GM19035 (cell line): Measurements from ENCODE around the gene CCDC142.

Experiments used
- ATAC-seq: cut with Tn5 transposase; IDR thresholded peaks from one replicate; pipeline ENCODE4 v1.9.1; 2021; ENCODE audit not compliant: unreplicated experiment

The CCDC142 gene

DNA sequence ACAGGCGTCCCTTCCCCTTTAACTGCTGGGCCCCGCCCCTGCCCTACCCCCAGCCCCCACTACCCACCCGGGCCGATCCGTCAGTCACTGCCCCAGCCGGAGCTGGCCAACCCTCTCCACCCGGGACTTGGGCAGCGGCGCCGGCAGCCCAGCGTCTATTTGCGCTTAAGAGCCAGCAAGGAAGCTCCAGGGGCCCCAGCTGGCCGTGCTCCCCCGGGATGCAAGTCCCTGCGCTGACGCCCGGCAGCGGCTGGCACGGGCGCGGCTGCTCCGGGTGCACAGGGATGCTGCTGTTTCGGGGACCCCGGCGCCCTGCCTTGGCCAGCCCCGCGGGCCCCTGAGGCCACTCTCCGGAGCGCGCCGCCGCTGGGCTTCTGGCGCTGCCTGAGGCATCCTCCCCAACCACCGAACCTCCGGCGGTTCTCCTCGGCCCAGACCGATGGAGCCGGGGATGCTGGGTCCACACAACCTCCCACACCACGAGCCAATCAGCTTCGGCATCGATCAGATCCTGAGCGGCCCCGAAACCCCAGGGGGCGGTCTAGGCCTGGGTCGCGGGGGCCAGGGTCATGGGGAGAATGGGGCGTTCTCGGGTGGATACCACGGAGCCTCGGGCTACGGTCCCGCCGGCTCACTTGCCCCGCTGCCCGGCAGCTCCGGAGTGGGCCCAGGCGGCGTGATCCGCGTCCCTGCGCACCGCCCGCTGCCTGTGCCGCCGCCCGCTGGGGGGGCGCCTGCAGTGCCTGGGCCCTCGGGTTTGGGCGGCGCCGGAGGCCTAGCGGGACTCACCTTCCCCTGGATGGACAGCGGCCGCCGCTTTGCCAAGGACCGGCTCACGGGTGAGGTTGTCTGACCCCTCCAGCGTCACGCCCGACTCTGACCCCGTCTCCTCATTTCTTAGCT, 31.8 kb upstream of the CCDC142 start, which contains the start of gene TLX2:
TSS of gene TLX2 (plus strand) at position 83 of the 903 bp plus-strand sequence. CDS start at position 440, 357 bp downstream.
- no peak for ATAC-seq

DNA sequence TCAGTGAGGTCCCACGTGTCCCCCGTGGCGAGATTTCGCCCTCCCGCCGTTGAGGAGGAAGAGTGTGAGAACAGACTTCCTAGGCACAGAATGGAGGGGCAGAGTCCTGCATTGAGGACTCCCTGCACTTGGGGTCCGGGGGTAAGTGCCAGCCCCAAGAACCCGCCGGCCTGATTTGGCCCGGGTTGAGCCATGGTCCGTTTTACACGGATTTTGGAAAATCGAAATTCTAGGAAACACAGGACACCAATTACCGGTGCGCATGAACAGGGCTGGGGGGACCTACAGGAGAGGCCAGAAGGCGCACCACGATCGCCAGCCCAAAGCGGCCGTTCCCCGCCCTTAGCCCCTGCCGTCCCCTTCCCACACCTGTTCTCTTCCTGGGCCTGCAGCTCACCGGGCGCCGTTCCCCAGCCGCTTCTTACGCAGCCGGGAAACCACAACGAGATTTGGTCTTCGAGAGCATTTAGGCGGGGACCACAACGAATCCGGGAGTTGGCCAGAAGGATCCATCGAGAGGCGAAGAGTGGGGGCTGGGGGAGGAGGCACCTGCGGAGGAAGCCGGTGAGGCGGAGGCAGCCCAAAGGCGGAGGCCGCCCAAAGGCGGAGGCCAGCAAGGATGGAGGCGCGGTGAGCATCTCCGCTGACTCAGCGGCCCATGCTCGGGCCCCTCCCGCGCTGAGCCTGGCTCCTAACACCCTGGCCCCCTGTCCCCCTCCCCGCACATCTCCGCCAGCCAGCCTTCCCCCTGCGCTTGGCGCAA, 31.0 kb upstream of the CCDC142 start:
- ATAC-seq, result no peak

DNA sequence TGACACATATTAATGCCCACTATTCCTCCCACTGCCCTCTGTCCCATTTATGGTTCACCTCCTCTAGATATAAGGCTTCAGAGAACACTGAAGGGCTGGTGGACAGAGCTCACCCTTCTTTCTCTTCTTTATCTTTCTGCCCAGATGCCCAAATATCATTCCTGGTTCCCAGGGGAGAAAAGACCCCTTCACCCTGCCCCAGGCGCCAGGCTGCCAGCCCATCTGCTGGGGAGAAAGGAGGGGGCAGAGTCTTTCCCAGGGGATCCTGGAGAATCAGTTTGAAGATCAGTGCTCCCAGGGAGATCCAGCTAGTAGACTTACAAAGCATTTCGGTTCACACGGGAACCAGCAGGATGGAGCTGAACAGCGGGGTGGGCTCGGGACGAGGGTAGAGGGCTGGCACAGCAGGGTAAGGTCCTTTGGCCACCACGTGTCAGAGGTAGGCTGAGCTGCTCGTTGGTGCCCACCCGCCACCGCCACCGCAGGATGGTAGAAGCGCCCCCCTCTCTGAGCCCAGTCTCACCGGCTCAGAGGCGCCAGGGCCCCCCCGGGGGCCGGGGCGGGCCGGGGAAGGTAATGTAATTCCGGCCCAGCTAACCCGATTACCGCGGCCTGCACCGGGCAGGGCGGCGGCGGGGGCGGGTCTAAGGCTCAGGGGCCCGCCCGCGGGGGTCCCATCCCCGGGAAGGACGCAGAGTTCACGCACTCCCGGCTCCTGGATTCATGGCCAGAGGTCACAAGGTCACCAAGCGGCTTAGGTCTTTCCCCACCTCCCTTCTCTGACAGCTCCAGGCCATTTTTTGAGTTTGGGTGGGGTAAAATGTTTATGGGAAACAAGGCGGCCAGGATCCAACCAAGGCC, 30.2 kb upstream of the CCDC142 start:
- ATAC-seq, result no peak

DNA sequence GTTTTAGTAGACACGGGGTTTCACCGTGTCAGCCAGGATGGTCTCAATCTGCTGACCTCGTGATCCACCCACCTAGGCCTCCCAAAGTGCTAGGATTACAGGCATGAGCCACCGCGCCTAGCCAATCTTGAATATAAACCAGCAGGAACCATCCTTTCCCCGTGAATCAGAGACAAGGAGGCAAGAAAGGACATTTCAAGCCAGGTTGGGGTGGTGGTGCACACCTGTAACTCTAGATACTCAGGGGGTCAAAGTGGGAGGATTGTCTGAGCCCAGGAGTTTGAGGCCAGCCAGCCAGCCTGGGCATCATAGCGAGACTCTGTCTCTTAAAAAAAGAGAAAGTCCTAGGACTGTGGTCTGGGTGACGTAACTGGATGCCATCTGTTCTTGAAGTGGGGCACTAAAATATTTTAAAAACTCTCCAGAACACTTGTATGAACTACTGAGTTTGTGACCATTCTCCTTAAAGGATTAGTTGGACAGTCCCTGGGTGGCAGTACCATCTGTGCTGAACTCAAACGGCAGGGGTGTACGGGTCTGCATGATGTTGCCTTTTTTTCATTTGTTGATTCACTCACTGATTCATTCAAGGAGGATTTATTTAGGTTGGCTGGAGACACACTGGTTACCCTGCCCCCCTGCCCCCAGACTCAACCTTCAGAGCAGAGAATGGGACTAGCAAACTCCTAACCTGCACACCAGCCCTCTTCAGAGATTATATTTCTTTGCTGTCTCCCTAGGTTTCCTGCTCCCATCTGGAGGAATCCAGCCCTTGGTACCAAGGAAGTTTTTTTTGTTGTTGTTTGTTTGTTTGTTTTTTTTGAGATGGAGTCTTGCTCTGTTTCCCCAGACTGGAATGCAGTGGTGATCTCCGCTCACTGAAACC, 28.5 kb upstream of the CCDC142 start:
- ATAC-seq, result no peak

DNA sequence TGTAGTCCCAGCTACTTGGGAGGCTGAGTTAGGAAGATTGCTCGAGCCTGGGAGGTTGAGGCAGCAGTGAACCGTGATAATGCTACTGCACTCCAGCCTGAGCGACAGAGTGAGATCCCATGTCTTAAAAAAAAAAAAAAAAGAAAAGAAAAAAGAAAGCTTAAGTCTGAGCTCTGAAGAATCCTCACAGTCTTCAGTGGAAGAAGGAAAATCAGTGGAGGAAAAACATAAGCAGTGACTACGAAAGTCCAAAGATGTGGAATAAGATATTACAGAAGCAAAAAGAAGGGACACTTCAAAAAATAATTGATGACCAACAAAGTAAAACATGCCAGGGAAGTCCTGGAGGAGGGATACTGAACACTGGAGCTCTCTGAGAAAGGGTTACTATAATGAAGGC, 27.5 kb upstream of the CCDC142 start:
- ATAC-seq, result no peak

DNA sequence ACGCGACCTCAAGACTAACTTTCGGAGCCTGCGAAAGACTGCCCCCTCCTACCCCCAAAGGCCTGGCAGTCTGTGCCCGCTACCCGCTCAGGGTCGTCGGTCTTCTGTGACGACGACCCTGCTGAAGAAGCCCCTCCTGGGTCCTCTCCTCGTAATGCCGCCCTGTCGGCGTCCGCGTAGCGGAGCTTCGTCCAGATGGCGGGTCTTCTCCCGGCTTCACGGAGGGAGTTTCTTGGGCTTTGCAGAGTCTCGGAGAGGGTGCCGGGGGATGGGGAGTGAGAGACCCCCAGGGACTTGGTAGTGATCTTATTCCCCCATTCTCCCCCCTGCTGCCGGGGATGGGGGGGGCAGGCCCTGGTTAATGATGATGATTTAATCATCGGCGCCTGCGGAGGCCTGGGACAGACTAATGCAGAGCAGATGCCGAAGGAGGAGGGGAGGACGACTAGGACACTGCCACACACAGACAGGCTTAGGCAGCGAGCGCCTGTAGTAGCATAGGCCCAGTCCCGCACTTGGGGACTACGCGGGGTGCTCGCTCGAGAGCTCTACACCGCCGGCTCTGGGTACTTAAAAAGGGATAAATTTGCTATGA, 25.2 kb upstream of the CCDC142 start:
- ATAC-seq, result peak; percentile 5

DNA sequence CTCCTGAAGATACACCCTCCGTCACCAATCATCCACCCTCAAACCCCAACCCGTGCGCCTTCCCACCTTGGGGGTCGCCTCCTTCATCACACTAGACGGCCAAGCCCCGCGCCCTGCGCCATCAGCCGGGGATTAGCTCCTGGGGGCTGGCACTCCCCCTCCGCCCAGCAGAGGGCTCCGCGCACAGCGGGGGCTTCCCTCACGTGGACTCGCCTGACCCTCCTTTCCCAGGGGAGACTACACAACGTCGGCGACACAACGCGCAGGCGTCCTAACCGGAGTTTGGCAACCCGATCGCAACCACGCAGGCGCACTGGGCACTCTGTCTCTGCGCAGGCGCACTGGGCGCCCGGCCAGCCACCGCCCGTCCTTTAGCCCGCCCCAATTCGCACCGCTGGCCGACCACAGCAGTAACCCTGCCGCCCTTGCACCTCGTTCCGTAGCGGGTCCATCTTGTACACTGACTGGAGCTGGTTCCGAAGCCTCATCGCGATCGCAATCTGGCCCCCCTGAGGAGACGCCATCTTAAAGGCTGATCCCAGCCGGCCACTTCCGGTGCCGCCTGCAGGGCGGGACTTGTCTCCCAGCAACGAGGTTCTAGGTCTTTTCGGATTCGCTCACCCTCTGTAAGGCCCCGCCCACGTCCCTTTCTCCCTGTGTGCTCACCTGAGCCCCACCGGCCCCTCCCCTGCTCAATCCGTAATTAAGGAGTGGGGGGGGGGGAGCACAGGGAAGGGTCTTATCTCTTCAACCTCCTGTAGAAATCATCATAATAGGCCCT, 24.5 kb upstream of the CCDC142 start, which contains the start of gene PCGF1:
TSS of gene PCGF1 (minus strand) at position 551 of the 781 bp plus-strand sequence. CDS start at position 524, 27 bp downstream.
- peak; percentile 90 for ATAC-seq

DNA sequence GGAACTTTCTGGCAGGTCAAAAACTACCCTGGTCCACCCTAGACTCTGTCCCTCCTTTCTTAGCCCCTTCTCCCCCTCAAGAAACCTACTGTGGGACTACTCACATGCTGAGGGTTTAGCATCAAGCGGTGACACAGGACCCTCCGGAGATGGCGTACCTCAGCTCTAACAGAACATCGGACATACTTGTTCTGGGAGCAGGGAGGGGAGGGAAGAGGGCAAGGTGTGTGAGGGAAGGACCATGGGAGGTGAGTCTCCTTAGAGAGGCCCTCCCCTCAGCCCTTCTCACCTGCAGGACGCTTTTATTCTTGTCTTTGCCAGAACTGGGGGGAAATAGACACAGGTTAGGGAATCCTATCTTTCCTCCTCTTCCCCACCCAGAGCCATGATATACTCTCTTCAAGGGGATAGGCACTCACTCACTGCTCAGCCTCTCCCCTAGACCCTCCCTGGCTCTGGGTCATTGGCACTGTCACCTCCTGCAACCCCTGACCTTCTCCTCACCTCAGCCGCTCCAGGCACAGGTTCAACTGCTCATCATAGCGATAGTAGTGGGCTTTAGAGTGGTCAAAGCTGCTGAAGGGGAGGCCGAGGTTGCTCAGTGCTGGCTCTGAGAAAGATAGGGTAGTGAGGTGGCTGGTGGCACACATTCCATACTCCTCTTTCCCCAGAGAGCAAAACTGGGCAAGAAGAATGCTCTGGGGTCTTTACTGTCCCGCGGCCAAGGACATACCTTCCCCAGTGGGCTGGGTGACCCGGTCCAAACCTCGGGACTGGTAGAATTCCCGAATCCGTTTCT, 22.8 kb upstream of the CCDC142 start:
- no peak for ATAC-seq

DNA sequence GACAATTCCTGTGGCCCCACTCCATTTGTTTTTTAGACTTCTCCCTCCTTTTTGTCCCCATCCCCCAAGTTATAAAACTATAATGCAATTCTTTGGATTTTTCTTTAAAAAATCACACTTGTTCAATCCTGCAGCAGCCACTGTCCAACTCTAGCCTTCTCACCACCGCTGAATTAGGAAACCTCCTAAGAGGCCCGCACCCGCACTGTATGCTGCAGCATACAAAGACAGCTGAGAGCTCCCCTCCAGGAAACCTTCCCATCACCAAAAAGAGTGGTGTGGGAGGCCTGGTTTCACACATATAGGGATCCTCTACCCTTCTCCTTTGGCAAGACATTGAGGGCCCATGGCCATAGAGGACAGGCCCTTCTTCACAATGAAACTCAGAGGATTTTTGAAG, 21.8 kb upstream of the CCDC142 start:
- ATAC-seq, result no peak

DNA sequence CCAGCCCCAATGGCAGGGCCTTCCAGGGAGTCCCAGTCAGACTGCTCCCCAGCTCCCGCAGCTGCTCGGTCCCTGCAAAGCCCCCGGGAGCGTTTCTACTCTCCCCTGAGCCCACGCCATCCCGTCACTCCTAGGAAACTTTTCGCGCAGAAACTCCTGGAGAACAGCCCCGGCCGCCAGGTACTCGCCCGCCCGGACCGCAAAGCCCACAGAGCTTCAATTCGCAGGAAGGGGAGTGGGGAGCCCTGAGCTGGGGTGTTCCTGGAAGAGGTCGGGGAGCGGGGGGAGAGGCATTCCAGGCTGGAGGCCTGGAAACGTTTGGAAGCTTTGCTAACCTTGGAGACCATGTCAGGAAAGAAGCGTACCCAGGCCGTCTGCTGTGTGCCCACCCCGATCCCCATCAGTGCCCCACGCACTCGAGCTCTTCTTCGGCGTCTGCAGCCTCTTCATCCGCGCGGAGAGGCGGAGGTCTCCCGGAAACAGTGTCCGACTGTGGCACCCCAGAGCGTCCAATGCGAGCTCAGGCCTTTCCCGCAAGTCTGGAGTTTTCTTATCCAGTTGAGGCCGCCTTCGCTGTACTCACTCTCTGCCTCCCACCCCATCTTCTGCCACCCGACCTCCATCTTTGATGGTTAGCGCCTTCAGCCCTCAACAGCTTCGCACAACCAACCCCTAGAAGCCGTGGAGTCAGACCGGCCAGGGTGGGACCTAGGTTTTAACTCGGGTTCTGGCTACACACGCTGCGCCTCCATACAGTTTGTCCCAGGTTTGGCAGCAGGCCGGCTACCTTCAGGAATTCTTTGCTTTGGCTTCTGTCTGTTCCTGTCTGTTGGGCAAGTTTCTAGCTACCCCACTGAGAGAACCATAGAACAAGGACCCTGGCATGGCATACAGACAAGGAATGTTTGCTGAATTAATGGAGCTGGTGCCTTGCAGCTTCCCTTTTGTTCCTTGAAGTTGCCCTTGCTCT, 21.0 kb upstream of the CCDC142 start:
- no peak for ATAC-seq

DNA sequence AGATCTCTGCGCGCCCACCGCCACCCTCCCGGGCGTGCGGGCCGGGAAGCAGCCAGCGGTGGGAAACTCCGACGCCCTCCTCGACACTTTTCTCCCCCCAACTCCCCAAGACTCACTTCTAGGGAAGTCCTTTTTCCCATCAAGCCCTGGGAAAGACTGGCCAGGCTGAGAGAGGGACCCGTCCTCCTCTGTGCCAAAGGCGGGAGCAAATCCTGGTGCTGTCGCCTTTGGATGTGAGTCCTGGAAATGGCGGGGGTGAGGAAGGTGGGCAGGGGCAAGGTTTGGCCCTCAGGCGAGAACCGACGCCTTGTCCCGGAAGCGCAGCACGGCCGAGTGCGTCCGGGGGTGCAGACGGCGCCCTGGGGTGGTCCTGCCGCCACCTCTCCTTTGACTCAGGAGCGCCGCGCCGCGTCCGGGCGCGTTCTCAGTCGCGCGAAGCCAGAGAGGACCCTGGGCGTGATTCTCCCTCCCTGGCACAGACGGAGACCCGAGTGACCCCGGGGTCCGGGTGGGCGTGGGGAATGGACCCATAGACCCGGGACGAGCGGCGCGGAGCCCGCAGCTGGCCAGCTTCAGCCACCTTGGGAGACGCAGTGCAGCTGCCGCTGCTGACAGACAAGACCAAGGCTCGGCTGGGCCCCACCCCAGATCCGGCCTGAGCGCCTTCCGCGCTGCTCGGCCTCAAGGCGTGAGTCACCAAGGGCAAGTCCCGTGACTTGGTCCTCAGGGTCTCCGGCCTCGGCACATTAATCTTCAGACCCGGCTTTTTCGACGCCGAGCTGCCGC, 20.1 kb upstream of the CCDC142 start:
- ATAC-seq, result peak; percentile 37

DNA sequence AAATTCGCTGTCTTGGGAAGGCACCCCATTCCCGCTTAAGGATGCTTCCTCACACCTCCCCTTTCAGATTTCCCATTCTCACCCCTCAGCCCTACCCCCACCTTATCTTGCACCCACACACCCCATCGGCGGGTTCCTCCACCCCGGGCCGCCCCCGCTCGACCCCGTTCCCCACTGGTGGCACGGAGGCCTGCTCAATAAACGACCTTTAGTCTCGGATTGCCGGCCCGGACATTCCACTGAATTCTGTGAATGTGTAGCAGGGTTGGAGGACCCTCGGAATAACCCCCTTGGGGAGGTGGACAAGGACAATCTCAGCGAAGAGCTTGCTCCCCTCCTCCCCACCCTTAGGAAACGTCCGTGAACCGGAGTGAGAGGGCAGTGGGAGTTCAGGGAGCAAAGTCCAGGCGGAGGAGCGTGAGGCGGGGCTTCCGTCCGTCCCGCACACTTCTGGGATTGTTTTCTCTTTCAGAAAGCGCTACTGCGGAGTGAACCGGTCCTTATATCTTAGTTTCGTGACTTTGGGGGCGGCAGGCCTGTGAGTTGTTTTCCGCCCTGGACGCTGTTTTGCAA, 19.4 kb upstream of the CCDC142 start:
- no peak for ATAC-seq

DNA sequence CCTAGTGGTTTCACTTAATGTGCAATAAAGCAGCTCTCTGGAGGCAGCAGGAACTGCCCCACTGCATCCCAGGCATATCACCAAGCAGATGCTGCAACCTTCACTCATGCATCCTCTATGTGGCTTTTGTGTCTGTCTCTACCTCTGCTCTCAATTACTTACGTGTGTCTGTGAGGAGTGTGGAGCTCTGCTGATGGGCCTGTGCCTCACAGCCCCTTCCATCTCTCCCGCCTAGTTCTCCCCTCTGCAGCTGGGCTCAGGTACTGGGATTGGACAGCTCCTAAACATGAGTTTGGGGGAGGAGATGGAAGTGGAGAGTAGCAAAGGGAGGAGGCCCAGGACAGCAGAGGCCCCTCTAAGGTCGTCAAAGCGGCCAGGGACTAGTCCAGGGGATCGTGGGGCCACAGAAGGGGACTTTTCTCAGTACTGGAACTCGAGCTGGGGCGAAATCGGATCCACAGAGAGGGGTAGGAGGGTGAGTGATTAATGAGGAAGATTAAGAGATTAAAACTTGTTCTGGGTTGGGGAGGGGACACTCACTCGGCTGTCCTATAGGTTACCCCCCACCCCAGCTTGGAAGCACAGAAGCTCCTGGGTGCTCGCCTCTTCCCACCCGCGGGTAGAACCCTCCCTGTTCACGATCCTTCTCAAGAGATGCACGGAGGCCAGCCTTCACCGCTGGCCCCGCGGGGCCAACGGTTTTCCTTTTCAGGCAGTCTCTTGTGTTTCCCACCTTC, 18.7 kb upstream of the CCDC142 start:
- no peak for ATAC-seq

DNA sequence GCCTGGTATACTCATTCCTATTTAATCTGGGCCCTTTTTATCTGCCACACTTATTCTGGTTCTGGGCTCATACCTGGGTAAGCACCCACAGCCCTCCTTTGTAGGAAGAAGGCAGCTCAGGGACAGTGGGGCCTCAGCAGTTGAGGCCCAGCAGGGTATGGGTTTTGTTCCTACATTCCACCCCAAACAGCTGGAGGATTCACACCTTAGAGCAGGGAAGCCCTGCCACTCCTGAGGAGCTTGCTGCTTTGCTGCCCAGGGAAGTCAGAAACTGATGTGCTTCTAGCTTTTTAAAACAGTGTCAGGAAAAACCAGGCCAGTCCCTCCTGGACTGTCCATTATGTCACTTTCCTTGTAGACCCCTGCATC, 17.8 kb upstream of the CCDC142 start:
- no peak for ATAC-seq

DNA sequence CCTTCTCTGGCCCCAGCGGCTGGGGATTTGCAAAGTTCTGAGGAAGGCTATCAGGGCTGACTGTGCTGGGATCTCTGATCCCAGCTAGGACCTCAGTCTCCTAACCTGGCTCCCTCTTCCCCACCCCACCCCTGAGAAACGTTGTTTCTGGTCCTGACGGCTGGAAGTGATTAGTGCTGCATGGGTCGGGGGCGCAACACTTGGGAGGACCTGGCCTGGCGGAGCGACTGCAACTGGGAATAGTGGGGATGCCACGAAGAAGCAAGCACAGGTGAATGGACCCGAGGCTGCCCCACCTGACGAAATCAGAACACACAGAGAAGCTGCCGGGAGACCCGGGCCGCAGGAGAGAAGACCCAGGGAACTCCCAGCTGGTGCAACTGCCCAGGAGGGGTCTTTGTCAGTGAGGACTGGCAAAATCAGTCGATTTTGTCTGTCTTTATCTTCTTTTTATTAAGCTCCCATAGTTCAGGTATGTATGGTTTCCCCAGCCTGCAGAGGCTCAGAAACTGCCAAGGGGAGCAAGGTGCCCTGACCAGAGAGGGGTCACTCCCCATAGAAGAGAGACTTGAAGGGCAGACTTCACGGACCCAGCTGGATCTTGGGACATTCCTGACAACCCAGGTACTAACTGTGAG, 17.3 kb upstream of the CCDC142 start:
- ATAC-seq, result no peak
